Measurements from ENCODE around the gene LAPTM5. TPM values are rescaled to one million over a fixed set of nuclear protein-coding genes. Genes with fewer than 3 reads are reported as not detected.

The LAPTM5 gene
- total and polyA plus RNA-seq, 10 of the 15 experiments (the other 5 are each of a cell fraction or from before 2014, with no cell fraction given), result 24.1 to 1,034 (median 687) TPM

- TF ChIP-seq CUX1 (IDR thresholded peaks at IDR 0.05; ENCODE audit: insufficient replicate concordance, low read depth, low read length) (no peak), SUPT20H (IDR thresholded peaks at IDR 0.05; ENCODE audit: borderline replicate concordance, control insufficient read depth, low read depth, low read length) (no peak), IKZF2 (IDR thresholded peaks at IDR 0.05) (peak; percentile 34 to 42; a peak in 2 of 4 replicates), CHD2 (IDR thresholded peaks at IDR 0.05; ENCODE audit: borderline replicate concordance, low read depth, low read length) (peak; percentile 77), CHD4 (IDR thresholded peaks at IDR 0.05) (no peak), BHLHE40 (IDR thresholded peaks at IDR 0.05; ENCODE audit: borderline replicate concordance in 1 of 2, low read depth in 2 of 2, low read length in 1 of 2) (peak; percentile 97 to 99), POLR2AphosphoS2 (IDR thresholded peaks at IDR 0.05; ENCODE audit: low read depth, low read length) (peak; percentile 24; the same call in 1 of the 2 replicates), BMI1 (IDR thresholded peaks at IDR 0.05; ENCODE audit: borderline replicate concordance) (no peak), POLR2A (IDR thresholded peaks at IDR 0.05; ENCODE audit: low read depth, low read length) (peak; percentile 29; the same call in 1 of the 2 replicates)
Measured at GRCh38 chr1:30745156-30745833, 12.3 kb downstream of the LAPTM5 start (continued).

Measured in GM12878 (cell line).